H1 (cell line): ENCODE data around the gene TSPAN15. TPM values are rescaled to one million over a fixed set of nuclear protein-coding genes. Genes with fewer than 3 reads are reported as not detected.

Experiments used
- CTCF ChIA-PET: fragments of 300-600 bp; sonication (Branson Sonifier 250); formaldehyde crosslinking; loops from one replicate; lab custom pipeline; 2021; ENCODE audit not compliant: partially characterized antibody; lab: Charles Lee
- POLR2A ChIA-PET: fragments of 300-600 bp; sonication (Branson Sonifier 250); formaldehyde crosslinking; loops from one replicate; lab custom pipeline; 2021; ENCODE audit warnings: inconsistent platforms; ENCODE audit not compliant: partially characterized antibody; lab: Charles Lee
- DNase-seq, 2 experiments: peaks; one replicate each; pipeline versions ENCODE4 v3.0.0 to v3.0.0-alpha.2; 2010 to 2022; ENCODE audit warnings: low spot score in 2 of 2, low read depth in 1 of 2, mixed read lengths in 1 of 2
- FAIRE-seq: peaks from 2 replicates; lab custom pipeline; 2011; peaks lifted over from hg19 to GRCh38; lab: Jason Lieb, UNC
- H2AFZ ChIP-seq: 2 replicates; pipeline ENCODE4 v1.8.1; 2012; ENCODE audit warnings: low read length, inconsistent platforms
- H2AK5ac ChIP-seq: 2 replicates; pipeline ENCODE4 v1.6.1; 2013; ENCODE audit warnings: low read depth, low read length
- H2BK120ac ChIP-seq: replicated peaks from 2 replicates; pipeline ENCODE3; 2013; ENCODE audit warnings: low read depth, low read length, inconsistent platforms
- H2BK12ac ChIP-seq: 2 replicates; pipeline ENCODE4 v1.6.1; 2013; ENCODE audit warnings: low read depth, low read length
- H2BK15ac ChIP-seq: 2 replicates; pipeline ENCODE4 v1.6.1; 2013; ENCODE audit warnings: low read length
- H2BK20ac ChIP-seq: 2 replicates; pipeline ENCODE4 v1.6.1; 2013; ENCODE audit warnings: low read length
- H2BK5ac ChIP-seq: 2 replicates; pipeline ENCODE4 v1.6.1; 2013; ENCODE audit warnings: low read depth, low read length
- H3K14ac ChIP-seq: 2 replicates; pipeline ENCODE4 v1.6.1; 2013; ENCODE audit warnings: inconsistent platforms; ENCODE audit not compliant: insufficient read length
- H3K18ac ChIP-seq: 2 replicates; pipeline ENCODE4 v1.6.1; 2013; ENCODE audit warnings: low read length; ENCODE audit errors: extremely low read depth
- H3K23ac ChIP-seq: 2 replicates; pipeline ENCODE4 v1.6.1; 2013; ENCODE audit warnings: inconsistent platforms; ENCODE audit not compliant: insufficient read length
- H3K23me2 ChIP-seq: 2 replicates; pipeline ENCODE4 v1.6.1; 2013; ENCODE audit warnings: low read depth, low read length
- H3K27ac ChIP-seq: 2 replicates; pipeline ENCODE4 v1.6.1; 2011; ENCODE audit warnings: low read depth, low read length, inconsistent platforms
- H3K27me3 ChIP-seq, 4 experiments: replicated peaks in 1 of 4; 1 replicate in 1 of 4; 2 replicates in 3 of 4; pipeline versions ENCODE4 v1.6.1 to v1.8.1; 2011 to 2013; ENCODE audit warnings: low read length in 3 of 4, mild to moderate bottlenecking in 3 of 4, inconsistent platforms in 2 of 4, mixed read lengths in 2 of 4, moderate library complexity in 1 of 4; ENCODE audit not compliant: control insufficient read depth in 3 of 4, insufficient read depth in 3 of 4; ENCODE audit errors: extremely low read depth in 1 of 4
- H3K36me3 ChIP-seq, 4 experiments: 2 replicates each; pipeline versions ENCODE4 v1.6.1 to v1.8.1; 2011 to 2013; ENCODE audit warnings: mild to moderate bottlenecking in 4 of 4, low read length in 3 of 4, moderate library complexity in 2 of 4, control low read depth in 1 of 4, inconsistent platforms in 1 of 4; ENCODE audit not compliant: insufficient read depth in 4 of 4, control insufficient read depth in 2 of 4
- H3K4ac ChIP-seq: replicated peaks from 2 replicates; pipeline ENCODE3; 2013; ENCODE audit warnings: low read length, low read depth, mixed read lengths, inconsistent platforms; ENCODE audit not compliant: insufficient read length
- H3K4me1 ChIP-seq, 4 experiments: replicated peaks in 1 of 4; 1 replicate in 1 of 4; 2 replicates in 3 of 4; pipeline versions ENCODE4 v1.6.1 to v1.8.1; 2011 to 2013; ENCODE audit warnings: low read length in 3 of 4, inconsistent platforms in 2 of 4, mixed read lengths in 1 of 4; ENCODE audit not compliant: insufficient read depth in 4 of 4, control insufficient read depth in 3 of 4
- H3K4me2 ChIP-seq, 2 experiments: 2 replicates each; pipeline versions ENCODE4 v1.6.1 to v1.8.1; 2011 to 2013; ENCODE audit warnings: low read depth in 2 of 2, low read length in 2 of 2, control low read depth in 1 of 2, inconsistent platforms in 1 of 2, mild to moderate bottlenecking in 1 of 2; ENCODE audit not compliant: insufficient read depth in 1 of 2
- H3K4me3 ChIP-seq, 4 experiments: fragments of 200-600, 300-600 bp in 1 of 4; sonication (generic), shearing (Covaris generic), sonication (Bioruptor Twin) in 1 of 4; 2 replicates each; pipeline versions ENCODE4 v1.5.1 to v1.8.1; 2011 to 2016; ENCODE audit warnings: low read length in 4 of 4, low read depth in 3 of 4, control low read depth in 2 of 4, inconsistent platforms in 2 of 4, mild to moderate bottlenecking in 2 of 4, mixed read lengths in 1 of 4, moderate library complexity in 1 of 4; ENCODE audit not compliant: insufficient read depth in 2 of 4; ENCODE audit errors: extremely low read depth in 1 of 4
- H3K56ac ChIP-seq: replicated peaks from 2 replicates; pipeline ENCODE3; 2013; ENCODE audit warnings: low read depth, mild to moderate bottlenecking, mixed read lengths, low read length, inconsistent platforms; ENCODE audit not compliant: insufficient read length
- H3K79me1 ChIP-seq: 2 replicates; pipeline ENCODE4 v1.6.1; 2013; ENCODE audit warnings: low read depth, low read length, control low read depth
- H3K79me2 ChIP-seq, 2 experiments: 2 replicates each; pipeline versions ENCODE4 v1.6.1 to v1.8.1; 2012 to 2013; ENCODE audit warnings: low read length in 2 of 2, mild to moderate bottlenecking in 2 of 2, inconsistent platforms in 1 of 2; ENCODE audit not compliant: insufficient read depth in 2 of 2, control insufficient read depth in 1 of 2
- H3K9ac ChIP-seq, 4 experiments: replicated peaks in 1 of 4; 1 replicate in 1 of 4; 2 replicates in 3 of 4; pipeline versions ENCODE4 v1.6.1 to v1.8.1; 2011 to 2013; ENCODE audit warnings: low read depth in 3 of 4, low read length in 3 of 4, control low read depth in 2 of 4, mild to moderate bottlenecking in 2 of 4, moderate library complexity in 2 of 4, inconsistent platforms in 1 of 4; ENCODE audit errors: extremely low read depth in 1 of 4
- H3K9me3 ChIP-seq, 2 experiments: 2 replicates each; pipeline versions ENCODE4 v1.6.1 to v1.8.1; 2012 to 2013; ENCODE audit warnings: mild to moderate bottlenecking in 2 of 2, moderate library complexity in 2 of 2, control low read depth in 1 of 2, inconsistent platforms in 1 of 2, low read depth in 1 of 2, low read length in 1 of 2, mixed read lengths in 1 of 2; ENCODE audit not compliant: insufficient read depth in 2 of 2
- H4K20me1 ChIP-seq, 2 experiments: replicated peaks in 1 of 2; 2 replicates each; pipeline versions ENCODE3 to v1.8.1; 2011 to 2013; ENCODE audit warnings: inconsistent platforms in 2 of 2, low read length in 2 of 2, mild to moderate bottlenecking in 1 of 2; ENCODE audit not compliant: insufficient read depth in 2 of 2, control insufficient read depth in 1 of 2
- H4K5ac ChIP-seq: 2 replicates; pipeline ENCODE4 v1.6.1; 2013; ENCODE audit warnings: low read length, low read depth, mixed read lengths, inconsistent platforms; ENCODE audit not compliant: insufficient read length
- H4K8ac ChIP-seq: 2 replicates; pipeline ENCODE4 v1.8.0; 2013; ENCODE audit warnings: mild to moderate bottlenecking, moderate library complexity, low read length, inconsistent platforms; ENCODE audit not compliant: insufficient read depth; ENCODE audit errors: extremely low read depth
- H4K91ac ChIP-seq: replicated peaks from 2 replicates; pipeline ENCODE3; 2013; ENCODE audit warnings: low read length, mixed read lengths, inconsistent platforms; ENCODE audit not compliant: insufficient read length
- CHD1 ChIP-seq: IDR thresholded peaks from 2 replicates; pipeline ENCODE4 v1.6.1; 2012; ENCODE audit warnings: low read depth, low read length, improper control_type of control experiment
- EGR1 ChIP-seq: IDR thresholded peaks from 2 replicates; pipeline ENCODE4 v1.6.1; 2011; ENCODE audit warnings: low read depth, low read length, borderline replicate concordance
- HDAC6 ChIP-seq: IDR thresholded peaks from one replicate; pipeline ENCODE4 v1.7.1; 2012; ENCODE audit warnings: low read depth, mild to moderate bottlenecking, inconsistent platforms, low read length, moderate library complexity
- POU5F1 ChIP-seq: IDR thresholded peaks from 2 replicates; pipeline ENCODE4 v1.6.1; 2011; ENCODE audit warnings: low read depth, mild to moderate bottlenecking, low read length, moderate library complexity
- TAF7 ChIP-seq: optimal IDR thresholded peaks from 2 replicates; pipeline ENCODE3; 2011; ENCODE audit warnings: low read depth, mild to moderate bottlenecking, inconsistent platforms, low read length, moderate library complexity, borderline replicate concordance
- WGBS, 2 experiments: shearing (Covaris generic) in 1 of 2; methylation state at CpG; one replicate each; pipeline versions ENCODE4 v1.1.6 to v1.1.7; 2013 to 2015; ENCODE audit warnings: low lambda C conversion rate in 2 of 2, mixed read lengths in 2 of 2, inconsistent platforms in 1 of 2, low coverage in 1 of 2, missing lambda C conversion rate in 1 of 2; ENCODE audit not compliant: insufficient replicate concordance in 2 of 2, insufficient coverage in 1 of 2, insufficient read length in 1 of 2; ENCODE audit errors: extremely low coverage in 1 of 2, missing lambda C conversion rate in 1 of 2; 5-methylcytosine and 5-hydroxymethylcytosine counted together
- polyA plus RNA-seq, 7 experiments: library from polyadenylated mRNA; depleted of rRNA in 3 of 7; stranded (reverse) in 5 of 7; unstranded in 2 of 7; fragments of >200 nt in 5 of 7; fragments of 200-250 nt in 2 of 7; gene quantifications; 1 replicate in 5 of 7; 2 replicates in 1 of 7; 4 replicates in 1 of 7; pipeline versions ENCODE4 v1.2.1 to v1.2.3, GENCODE V29; 2011 to 2013; ENCODE audit warnings: missing spikeins in 2 of 7, mixed read lengths in 2 of 7
- total RNA-seq: library from RNA; stranded (reverse); fragmentation: NEBNext Ultra II Directional; extraction: Animal tissue kit (Norgen Biotek cat#: 25700); gene quantifications from 2 replicates; pipeline ENCODE4 v1.2.1, GENCODE V29; 2021

Gene TSPAN15
- total and polyA plus RNA-seq, 2 of the 8 experiments (the other 6 are each of a cell fraction or from before 2014, with no cell fraction given): 9.7 to 20.0 TPM

- H3K4me2 ChIP-seq: no peak overlapping the region
- no peak overlapping the region for H2BK12ac ChIP-seq
- no peaks in the 10 kb centered on the region for H3K36me3 ChIP-seq
- no peak overlapping the region for H2AK5ac ChIP-seq
- no peaks in the 10 kb centered on the region for H3K79me2 ChIP-seq
- H3K23ac ChIP-seq: no peak overlapping the region
- no peak overlapping the region for H4K8ac ChIP-seq
- H2BK5ac ChIP-seq: no peak overlapping the region
- no peak overlapping the region for H3K9ac ChIP-seq
- H3K79me1 ChIP-seq: no peaks in the 10 kb centered on the region
- DNase-seq (no peak), FAIRE-seq (no peak)
- no peak overlapping the region for H3K4ac ChIP-seq
- no peak overlapping the region for H3K14ac ChIP-seq
- H2BK20ac ChIP-seq: no peak overlapping the region
- no peak overlapping the region for H3K18ac ChIP-seq
- H4K5ac ChIP-seq: no peak overlapping the region
- H3K23me2 ChIP-seq: no peaks in the 10 kb centered on the region
- no peak overlapping the region for H3K56ac ChIP-seq
- H3K27ac ChIP-seq: no peak overlapping the region
- H4K91ac ChIP-seq: no peak overlapping the region
- no peak overlapping the region for H2AFZ ChIP-seq
- no peak overlapping the region for H3K4me3 ChIP-seq
- ChIA-PET CTCF (interaction anchor here (0.8 to 16.6 kb wide), 5 partner anchors 10 to 90 kb away, joined by 3 to 150 read pairs (median 5); partner anchors contain the start of gene TSPAN15), POLR2A (no interaction called here)
- WGBS, 2 experiments: 98% methylated on average over 2 of the region's 2 CpGs; no CpG with 5 or more reads in 1 of the 2 experiments
- H2BK15ac ChIP-seq: no peak overlapping the region
- TF ChIP-seq EGR1 (no peak), POU5F1 (no peak), CHD1 (no peak), TAF7 (no peak), HDAC6 (no peak)
- no peaks in the 10 kb centered on the region for H3K4me1 ChIP-seq
- no peaks in the 10 kb centered on the region for H4K20me1 ChIP-seq
- no peak overlapping the region for H2BK120ac ChIP-seq
- no peaks in the 10 kb centered on the region for H3K9me3 ChIP-seq
- H3K27me3 ChIP-seq: no peaks in the 10 kb centered on the region
Observed at GRCh38 chr10:69425041-69425440, 26.2 kb upstream of the TSPAN15 start.
